Measurements from ENCODE around the gene GSDMA.
A peak's percentile ranks its signal among the peaks of the same experiment; 100 is the strongest.

The GSDMA gene

GRCh38 chr17:40023590-40024292, 60.9 kb downstream of the GSDMA start:
- DNase-seq: no peak

GRCh38 chr17:40024901-40025300, 62.1 kb downstream of the GSDMA start:
- DNase-seq: no peak

- DNase-seq: no peak
Observed at GRCh38 chr17:40025559-40025958, 62.8 kb downstream of the GSDMA start.

- DNase-seq: peak; percentile 45
Observed at GRCh38 chr17:40025991-40026815, 63.4 kb downstream of the GSDMA start.

GRCh38 chr17:40026816-40027613, 64.2 kb downstream of the GSDMA start:
- peak; percentile 83 for DNase-seq
